Right atrium auricular region (tissue), 2 donors: ENCODE results near the gene TMEM217. TPM values are rescaled to one million over a fixed set of nuclear protein-coding genes. Genes with fewer than 3 reads are reported as not detected.

Source experiments
- DNase-seq: peaks from one replicate; pipeline ENCODE4 v3.0.0-alpha.2; 2019; ENCODE audit warnings: low spot score
- H3K27ac ChIP-seq, 2 donors: fragments of 200-600 bp; sonication (generic); 1 replicate in 1 of 2; 2 replicates in 1 of 2; pipeline ENCODE4 v1.5.1; 2016 to 2019
- H3K27me3 ChIP-seq, 2 donors: fragments of 200-600 bp; sonication (generic); one replicate each; pipeline versions ENCODE4 v1.5.1 to v1.6.0; 2017 to 2019
- H3K36me3 ChIP-seq: fragments of 200-600 bp; sonication (generic); one replicate; pipeline ENCODE4 v1.5.1; 2016
- H3K4me1 ChIP-seq, 2 donors: fragments of 200-600 bp; sonication (generic); one replicate each; pipeline versions ENCODE4 v1.5.1 to v1.6.0; 2017 to 2019
- H3K4me3 ChIP-seq, 2 donors: fragments of 200-600 bp; sonication (generic); 1 replicate in 1 of 2; 2 replicates in 1 of 2; pipeline ENCODE4 v1.5.1; 2017 to 2019; ENCODE audit warnings: mild to moderate bottlenecking in 1 of 2, moderate library complexity in 1 of 2
- H3K9me3 ChIP-seq, 2 donors: fragments of 200-600 bp; sonication (generic); one replicate each; pipeline ENCODE4 v1.5.1; 2019
- CTCF ChIP-seq, 2 donors: fragments of 200-600 bp; sonication (generic); IDR thresholded peaks; one replicate each; pipeline ENCODE4 v1.5.1; 2019; ENCODE audit warnings: antibody characterized with exemption in 2 of 2
- total RNA-seq, 2 donors: library from RNA; depleted of rRNA; stranded (reverse); fragments of >200 nt; gene quantifications; one replicate each; pipeline ENCODE4 v1.1.0, GENCODE V29; 2016

TMEM217 gene
- total RNA-seq, 2 donors from 2014 or later: 1.3 to 1.4 TPM

DNA sequence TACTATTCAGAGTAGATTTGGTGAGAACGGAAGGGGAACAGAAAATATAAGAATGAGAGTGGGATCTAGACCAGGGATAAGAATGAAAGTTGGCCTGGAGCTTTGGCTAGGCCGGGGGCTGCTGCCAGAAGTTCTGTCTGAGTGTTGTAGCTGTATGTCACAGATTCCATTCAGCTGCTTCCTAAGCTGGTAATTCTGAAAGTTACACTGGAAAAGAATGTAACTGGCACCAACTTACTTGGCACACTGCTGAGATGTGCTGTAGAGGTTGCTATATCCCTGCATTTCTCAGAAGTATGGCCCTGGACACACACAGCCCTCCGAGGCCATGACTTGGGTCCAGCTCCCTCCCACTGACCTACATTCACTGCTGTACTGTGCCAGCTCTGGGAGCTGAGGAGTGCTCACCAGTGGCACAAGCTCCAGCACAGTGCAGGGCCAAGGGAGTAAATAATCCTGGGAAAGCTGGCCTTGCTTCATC, 25.8 kb upstream of the TMEM217 start:
- Histone ChIP-seq H3K4me1 (peaks cover 2 to 40% of the 10 kb centered on the region in 2 donors), H3K9me3 (no peaks in the 10 kb centered on the region), H3K4me3 (no peak overlapping the region), H3K27ac (peak overlapping the region; percentile 61 to 65), H3K36me3 (peaks cover 47% of the 10 kb centered on the region), H3K27me3 (no peaks in the 10 kb centered on the region)
- TF ChIP-seq CTCF (IDR thresholded peaks at IDR 0.05): no peak
- DNase-seq: peak; percentile 75

GRCh38 chr6:37283268-37283667, 25.3 kb upstream of the TMEM217 start:
- H3K4me3 ChIP-seq: no peak overlapping the region
- no peak for DNase-seq
- H3K4me1 ChIP-seq: peaks cover 2 to 40% of the 10 kb centered on the region in 2 donors
- peak overlapping the region; percentile 61 to 65 for H3K27ac ChIP-seq
- TF ChIP-seq CTCF (IDR thresholded peaks at IDR 0.05): no peak
- H3K36me3 ChIP-seq: peaks cover 47% of the 10 kb centered on the region
- no peaks in the 10 kb centered on the region for H3K27me3 ChIP-seq
- H3K9me3 ChIP-seq: no peaks in the 10 kb centered on the region

DNA sequence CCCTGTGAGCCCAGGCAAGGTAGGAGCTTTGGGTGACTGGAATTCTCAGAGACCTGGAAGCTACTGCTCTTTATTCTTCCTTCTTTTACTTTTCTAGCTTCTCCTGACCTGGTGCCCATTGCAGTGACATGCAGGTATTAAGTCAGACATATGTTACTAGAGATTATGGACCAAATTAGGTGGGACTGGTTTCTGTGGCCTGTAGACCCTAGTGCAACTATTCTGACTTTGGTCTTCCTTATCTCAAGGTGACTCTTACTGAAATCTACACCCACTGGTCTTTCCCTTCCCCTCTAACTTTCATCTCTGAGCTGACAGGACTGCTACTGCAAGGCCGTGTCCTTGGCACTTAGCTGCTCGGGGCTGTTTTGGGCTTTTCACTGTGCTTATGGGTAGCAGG, 24.4 kb upstream of the TMEM217 start:
- no peak for DNase-seq
- Histone ChIP-seq H3K27me3 (no peaks in the 10 kb centered on the region), H3K27ac (peak overlapping the region in 1 of 2 donors; percentile 65), H3K9me3 (no peaks in the 10 kb centered on the region), H3K4me3 (no peak overlapping the region), H3K4me1 (peaks cover 2 to 40% of the 10 kb centered on the region in 2 donors), H3K36me3 (peaks cover 44% of the 10 kb centered on the region)
- TF ChIP-seq CTCF (IDR thresholded peaks at IDR 0.05): no peak

DNA sequence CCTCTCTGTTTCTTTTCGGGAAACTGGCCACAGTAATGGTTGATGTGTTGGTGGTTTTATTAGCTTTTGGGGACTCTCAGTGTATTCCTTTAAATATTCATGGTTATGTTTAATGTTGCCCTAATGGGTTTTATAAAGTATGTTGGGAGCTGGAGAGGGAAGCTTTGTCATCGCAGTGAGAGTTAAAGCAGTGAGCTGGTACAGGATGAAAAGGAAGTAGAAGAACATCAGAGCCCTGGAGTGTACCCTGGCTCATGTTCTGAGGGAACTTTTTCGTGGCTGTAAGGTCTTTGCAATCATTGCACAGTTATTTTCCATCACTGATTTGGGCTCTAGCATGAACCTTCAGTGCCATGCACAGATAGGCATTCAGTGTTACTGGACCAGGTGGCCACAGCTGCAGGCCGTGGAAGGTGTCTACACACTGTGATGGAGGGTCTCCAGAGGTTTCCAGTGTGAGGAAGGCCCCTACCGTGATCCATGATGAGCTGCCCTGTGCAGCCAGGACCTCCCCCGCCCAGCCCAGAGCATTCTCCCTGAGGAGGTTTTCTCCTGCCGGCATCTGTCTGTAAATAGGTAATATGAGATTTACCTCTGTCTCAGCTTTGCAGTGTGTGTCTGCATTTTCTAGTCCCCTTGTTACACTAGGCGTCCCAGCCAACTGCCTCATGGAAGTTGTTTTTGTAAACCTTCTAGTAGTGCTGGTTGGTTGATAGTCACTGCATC, 22.4 kb upstream of the TMEM217 start:
- no peak for TF ChIP-seq CTCF (IDR thresholded peaks at IDR 0.05)
- H3K4me1 ChIP-seq: peaks cover 2 to 40% of the 10 kb centered on the region in 2 donors
- peak overlapping the region; percentile 44 to 79 for H3K27ac ChIP-seq
- H3K4me3 ChIP-seq: no peak overlapping the region
- no peaks in the 10 kb centered on the region for H3K27me3 ChIP-seq
- DNase-seq: no peak
- H3K36me3 ChIP-seq: peaks cover 24% of the 10 kb centered on the region
- no peaks in the 10 kb centered on the region for H3K9me3 ChIP-seq

GRCh38 chr6:37279366-37280134, 21.6 kb upstream of the TMEM217 start:
- H3K4me1 ChIP-seq: peaks cover 2 to 35% of the 10 kb centered on the region in 2 donors
- H3K4me3 ChIP-seq: no peak overlapping the region
- no peaks in the 10 kb centered on the region for H3K9me3 ChIP-seq
- no peak for DNase-seq
- peaks cover 16% of the 10 kb centered on the region for H3K36me3 ChIP-seq
- peak overlapping the region; percentile 44 to 79 for H3K27ac ChIP-seq
- H3K27me3 ChIP-seq: no peaks in the 10 kb centered on the region
- no peak for TF ChIP-seq CTCF (IDR thresholded peaks at IDR 0.05)
